GM13976 (cell line): Measurements from ENCODE around the gene IVL.

Experiments used
- DNase-seq: peaks from one replicate; pipeline ENCODE4 v3.0.0; 2012; ENCODE audit warnings: low spot score
- CTCF ChIP-seq: IDR thresholded peaks from 2 replicates; pipeline ENCODE4 v1.5.1; 2012; ENCODE audit warnings: borderline replicate concordance, mild to moderate bottlenecking; ENCODE audit not compliant: insufficient read depth; ENCODE audit errors: extremely low read depth, missing control alignments, control extremely low read depth
- in situ Hi-C: fragments of 300-500 bp; cut with MboI; formaldehyde crosslinking; loops from one replicate; pipeline ENCODE4 v1.12.0; 2022; ENCODE audit warnings: low sequenced_read_pairs, mixed read lengths, inconsistent platforms; ENCODE audit not compliant: unreplicated experiment

The IVL gene

GRCh38 chr1:152886085-152886484, 22.3 kb upstream of the IVL start:
- no peak for DNase-seq
- in situ Hi-C loops: no loop called here
- no peak for TF ChIP-seq CTCF

- no peak for TF ChIP-seq CTCF
- DNase-seq: no peak
- in situ Hi-C loops: no loop called here
Observed at GRCh38 chr1:152886758-152887409, 21.5 kb upstream of the IVL start.

GRCh38 chr1:152888126-152888525, 20.2 kb upstream of the IVL start:
- in situ Hi-C loops: no loop called here
- no peak for TF ChIP-seq CTCF
- no peak for DNase-seq

GRCh38 chr1:152899027-152899426, 9.3 kb upstream of the IVL start:
- in situ Hi-C loops: no loop called here
- DNase-seq: no peak

GRCh38 chr1:152899883-152900282, 8.5 kb upstream of the IVL start:
- TF ChIP-seq CTCF: no peak
- in situ Hi-C loops: no loop called here
- no peak for DNase-seq

More at GRCh38 chr1:152899027-152899426, 9.3 kb upstream of the IVL start:
- no peak for TF ChIP-seq CTCF

- no peak for TF ChIP-seq CTCF
- in situ Hi-C loops: no loop called here
- no peak for DNase-seq
Observed at GRCh38 chr1:152901631-152902030, 6.7 kb upstream of the IVL start.
